SU-DHL-6 (cell line): Measurements from ENCODE around the gene COL25A1.

Source experiments
- H2AFZ ChIP-seq: fragments of 200-600 bp; sonication (generic); 2 replicates; pipeline ENCODE4 v1.6.1; 2014; ENCODE audit warnings: low read depth, mild to moderate bottlenecking, moderate library complexity, mixed read lengths, antibody characterized with exemption, low read length; ENCODE audit not compliant: severe bottlenecking
- H3F3A ChIP-seq: fragments of 200-600 bp; shearing (Covaris generic); 2 replicates; pipeline ENCODE4 v1.6.0; 2016; ENCODE audit warnings: antibody characterized with exemption, mild to moderate bottlenecking; ENCODE audit not compliant: insufficient read depth
- H3K27ac ChIP-seq: fragments of 200-600 bp; sonication (generic); 2 replicates; pipeline ENCODE4 v1.5.1; 2016; ENCODE audit warnings: low read depth, mild to moderate bottlenecking, low read length, moderate library complexity, mixed read lengths
- H3K27me3 ChIP-seq: fragments of 200-600 bp; sonication (generic), shearing (Covaris generic); 2 replicates; pipeline ENCODE4 v1.6.0; 2014; ENCODE audit warnings: mild to moderate bottlenecking, low read length
- H3K36me3 ChIP-seq: fragments of 200-600 bp; sonication (generic); 2 replicates; pipeline ENCODE4 v1.6.1; 2014; ENCODE audit warnings: mild to moderate bottlenecking, low read length, mixed read lengths
- H3K4me2 ChIP-seq: fragments of 300-600, 200-600 bp; shearing (Covaris generic), sonication (generic); 2 replicates; pipeline ENCODE4 v1.6.0; 2014; ENCODE audit warnings: low read length, low read depth, mild to moderate bottlenecking; ENCODE audit not compliant: poor library complexity, severe bottlenecking
- H3K4me3 ChIP-seq: fragments of 200-600 bp; sonication (generic); 2 replicates; pipeline ENCODE4 v1.5.1; 2014; ENCODE audit warnings: antibody characterized with exemption, low read length, mild to moderate bottlenecking, mixed read lengths; ENCODE audit not compliant: insufficient read depth, poor library complexity, severe bottlenecking
- H3K79me2 ChIP-seq: fragments of 200-600 bp; sonication (generic); 2 replicates; pipeline ENCODE4 v1.6.1; 2014; ENCODE audit warnings: mild to moderate bottlenecking, low read length, moderate library complexity; ENCODE audit not compliant: insufficient read depth
- H3K9ac ChIP-seq: fragments of 200-600 bp; sonication (generic); 2 replicates; pipeline ENCODE4 v1.7.0; 2014; ENCODE audit warnings: mild to moderate bottlenecking, low read length
- H3K9me2 ChIP-seq: fragments of 200-600 bp; sonication (generic); replicated peaks from 2 replicates; pipeline ENCODE4 v1.6.1; 2014; ENCODE audit warnings: low read length; ENCODE audit not compliant: insufficient read depth
- H3K9me3 ChIP-seq: fragments of 200-600 bp; sonication (generic); 2 replicates; pipeline ENCODE4 v1.6.1; 2014; ENCODE audit warnings: low read length, mixed read lengths; ENCODE audit not compliant: insufficient read depth
- H4K20me1 ChIP-seq: fragments of 200-600 bp; sonication (generic); 2 replicates; pipeline ENCODE4 v1.6.1; 2014; ENCODE audit warnings: low read depth, mild to moderate bottlenecking, antibody characterized with exemption, low read length, moderate library complexity, mixed read lengths
- EZH2phosphoT487 ChIP-seq: fragments of 200-600 bp; sonication (generic), shearing (Covaris generic); conservative IDR thresholded peaks from 2 replicates; pipeline ENCODE4 v1.6.1; 2018; ENCODE audit warnings: mild to moderate bottlenecking, antibody characterized with exemption, low read length, moderate library complexity, mixed read lengths
- TF ChIP-seq, protein P1 (sequence below): fragments of 200-600 bp; sonication (generic); IDR thresholded peaks from one replicate; pipeline ENCODE4 v1.5.1; 2017; ENCODE audit warnings: antibody characterized with exemption, mild to moderate bottlenecking, low read length, moderate library complexity; ENCODE audit not compliant: insufficient read depth, poor library complexity, severe bottlenecking

COL25A1 gene

DNA sequence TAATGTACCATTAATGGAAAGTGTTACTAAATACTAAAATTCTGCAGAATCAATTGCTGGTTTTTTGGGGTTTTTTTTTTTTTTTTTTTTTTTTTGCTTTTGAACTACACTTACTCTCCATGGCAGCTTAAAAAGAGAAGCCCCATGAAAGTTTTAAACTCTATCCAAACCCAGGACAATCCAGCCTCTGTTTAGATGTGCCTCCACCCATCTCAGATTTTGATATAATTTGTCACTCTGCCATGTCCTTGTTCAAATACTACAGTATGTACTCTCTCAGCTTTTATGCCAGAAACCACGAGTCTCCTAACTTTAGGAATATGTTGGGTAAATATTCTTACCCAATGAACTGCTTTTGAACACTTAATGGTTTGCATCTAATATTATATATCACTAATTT is 84.2 kb downstream of the COL25A1 start:
- H3F3A ChIP-seq, result no peaks in the 10 kb centered on the region
- H3K9ac ChIP-seq, result no peak overlapping the region
- H3K36me3 ChIP-seq, result no peaks in the 10 kb centered on the region
- no peaks in the 10 kb centered on the region for H4K20me1 ChIP-seq
- no peak overlapping the region for H3K4me2 ChIP-seq
- no peaks in the 10 kb centered on the region for H3K27me3 ChIP-seq
- H3K9me2 ChIP-seq, result no peaks in the 10 kb centered on the region
- H3K79me2 ChIP-seq, result no peaks in the 10 kb centered on the region
- H3K9me3 ChIP-seq, result no peaks in the 10 kb centered on the region
- H3K4me3 ChIP-seq, result no peak overlapping the region
- TF ChIP-seq, protein P1, sequence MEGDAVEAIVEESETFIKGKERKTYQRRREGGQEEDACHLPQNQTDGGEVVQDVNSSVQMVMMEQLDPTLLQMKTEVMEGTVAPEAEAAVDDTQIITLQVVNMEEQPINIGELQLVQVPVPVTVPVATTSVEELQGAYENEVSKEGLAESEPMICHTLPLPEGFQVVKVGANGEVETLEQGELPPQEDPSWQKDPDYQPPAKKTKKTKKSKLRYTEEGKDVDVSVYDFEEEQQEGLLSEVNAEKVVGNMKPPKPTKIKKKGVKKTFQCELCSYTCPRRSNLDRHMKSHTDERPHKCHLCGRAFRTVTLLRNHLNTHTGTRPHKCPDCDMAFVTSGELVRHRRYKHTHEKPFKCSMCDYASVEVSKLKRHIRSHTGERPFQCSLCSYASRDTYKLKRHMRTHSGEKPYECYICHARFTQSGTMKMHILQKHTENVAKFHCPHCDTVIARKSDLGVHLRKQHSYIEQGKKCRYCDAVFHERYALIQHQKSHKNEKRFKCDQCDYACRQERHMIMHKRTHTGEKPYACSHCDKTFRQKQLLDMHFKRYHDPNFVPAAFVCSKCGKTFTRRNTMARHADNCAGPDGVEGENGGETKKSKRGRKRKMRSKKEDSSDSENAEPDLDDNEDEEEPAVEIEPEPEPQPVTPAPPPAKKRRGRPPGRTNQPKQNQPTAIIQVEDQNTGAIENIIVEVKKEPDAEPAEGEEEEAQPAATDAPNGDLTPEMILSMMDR, result no peak
- no peak for TF ChIP-seq EZH2phosphoT487
- H2AFZ ChIP-seq, result no peak overlapping the region
- no peak overlapping the region for H3K27ac ChIP-seq

DNA sequence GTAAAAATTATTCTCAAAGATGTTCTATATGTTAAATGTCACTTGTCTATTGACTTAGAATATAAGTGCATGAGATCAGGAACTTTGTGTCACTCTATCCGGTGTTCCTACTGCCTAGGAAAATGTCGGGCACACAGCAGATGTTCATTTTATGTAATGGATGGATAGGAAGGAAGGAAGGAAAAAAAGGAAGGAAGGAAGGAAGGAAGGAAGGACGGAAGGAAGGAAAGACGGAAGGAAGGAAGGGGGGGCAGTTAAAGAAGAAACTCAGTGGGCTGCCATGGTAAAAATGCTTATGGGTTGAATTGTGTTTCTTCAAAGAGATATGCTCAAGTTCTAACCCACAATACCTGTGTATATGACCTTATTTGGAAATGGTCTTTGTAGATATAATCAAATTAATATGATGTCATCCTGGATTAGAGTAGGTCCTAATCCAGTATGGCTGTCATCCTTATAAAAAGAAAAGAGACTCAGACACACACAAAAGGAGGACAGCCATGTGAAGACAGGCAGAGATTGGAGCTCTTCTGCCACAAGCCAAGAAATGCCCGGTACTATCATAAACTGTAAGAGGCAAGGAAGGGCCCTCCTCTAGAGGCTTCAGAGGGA is 86.3 kb downstream of the COL25A1 start:
- no peaks in the 10 kb centered on the region for H3K9me3 ChIP-seq
- no peak overlapping the region for H3K4me3 ChIP-seq
- no peaks in the 10 kb centered on the region for H4K20me1 ChIP-seq
- no peaks in the 10 kb centered on the region for H3K36me3 ChIP-seq
- TF ChIP-seq, protein P1, result no peak
- no peak for TF ChIP-seq EZH2phosphoT487
- H2AFZ ChIP-seq, result no peak overlapping the region
- H3K9me2 ChIP-seq, result no peaks in the 10 kb centered on the region
- no peaks in the 10 kb centered on the region for H3K79me2 ChIP-seq
- H3K27ac ChIP-seq, result no peak overlapping the region
- no peak overlapping the region for H3K4me2 ChIP-seq
- no peaks in the 10 kb centered on the region for H3K27me3 ChIP-seq
- no peaks in the 10 kb centered on the region for H3F3A ChIP-seq
- no peak overlapping the region for H3K9ac ChIP-seq

DNA sequence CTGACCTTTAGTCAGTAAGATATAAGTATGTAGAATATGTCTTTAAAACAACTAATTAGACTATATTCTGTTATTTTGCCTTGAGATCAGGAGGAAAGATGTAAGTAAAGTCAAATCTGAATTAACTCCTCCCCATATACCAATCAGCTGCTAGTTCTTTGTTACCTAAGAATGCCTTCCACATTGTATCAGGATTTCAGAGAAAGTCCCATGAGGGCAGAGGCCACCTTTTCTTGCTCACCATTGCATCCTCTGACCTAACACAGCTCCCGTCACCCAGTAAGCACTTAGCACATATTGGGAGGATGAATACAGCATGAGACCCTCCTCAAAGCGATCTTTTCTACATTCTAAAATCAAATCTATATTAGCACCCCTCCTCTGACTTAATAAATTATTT is 87.0 kb downstream of the COL25A1 start:
- H3K27me3 ChIP-seq, result no peaks in the 10 kb centered on the region

More for the DNA sequence above, 87.0 kb downstream of the COL25A1 start:
- H3K79me2 ChIP-seq, result no peaks in the 10 kb centered on the region
- no peak overlapping the region for H3K27ac ChIP-seq
- no peak for TF ChIP-seq EZH2phosphoT487
- TF ChIP-seq, protein P1, result no peak
- no peak overlapping the region for H2AFZ ChIP-seq
- H3K36me3 ChIP-seq, result no peaks in the 10 kb centered on the region
- H3K9me2 ChIP-seq, result no peaks in the 10 kb centered on the region
- no peak overlapping the region for H3K9ac ChIP-seq
- H4K20me1 ChIP-seq, result no peaks in the 10 kb centered on the region
- H3K9me3 ChIP-seq, result no peaks in the 10 kb centered on the region
- no peaks in the 10 kb centered on the region for H3F3A ChIP-seq
- H3K4me2 ChIP-seq, result no peak overlapping the region
- H3K4me3 ChIP-seq, result no peak overlapping the region
